GM21717 (cell line): ENCODE measurements around the gene PDZD8.
"Not testable (repeated sequence)": the region's sequence is repeated elsewhere in the genome, so short reads cannot be mapped to it uniquely, and the experiment has no call there.

Experiments used
- ATAC-seq: cut with Tn5 transposase; IDR thresholded peaks from one replicate; pipeline ENCODE4 v1.9.1; 2021; ENCODE audit warnings: mild to moderate bottlenecking, moderate library complexity; ENCODE audit not compliant: unreplicated experiment

PDZD8 gene

DNA sequence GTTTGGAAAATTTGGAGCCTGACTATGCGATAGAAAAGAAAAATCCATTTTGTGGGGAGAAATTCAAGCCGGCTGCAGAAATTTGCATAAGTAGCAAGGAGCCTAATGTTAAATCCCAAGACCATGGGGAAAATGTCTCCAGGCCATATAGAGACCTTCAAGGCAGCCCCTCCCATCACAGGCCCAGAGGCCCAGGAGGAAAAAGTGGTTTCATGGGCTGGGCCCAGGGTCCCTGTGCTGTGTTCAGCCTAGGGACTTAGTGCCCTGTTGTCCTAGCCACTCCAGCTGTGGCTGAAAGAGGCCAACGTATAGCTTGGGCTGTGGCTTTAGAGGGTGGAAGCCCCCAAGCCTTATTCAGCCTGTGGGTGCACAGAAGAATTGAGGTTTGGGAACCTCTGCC, 71.8 kb downstream of the PDZD8 start:
- ATAC-seq, result not testable (repeated sequence)

DNA sequence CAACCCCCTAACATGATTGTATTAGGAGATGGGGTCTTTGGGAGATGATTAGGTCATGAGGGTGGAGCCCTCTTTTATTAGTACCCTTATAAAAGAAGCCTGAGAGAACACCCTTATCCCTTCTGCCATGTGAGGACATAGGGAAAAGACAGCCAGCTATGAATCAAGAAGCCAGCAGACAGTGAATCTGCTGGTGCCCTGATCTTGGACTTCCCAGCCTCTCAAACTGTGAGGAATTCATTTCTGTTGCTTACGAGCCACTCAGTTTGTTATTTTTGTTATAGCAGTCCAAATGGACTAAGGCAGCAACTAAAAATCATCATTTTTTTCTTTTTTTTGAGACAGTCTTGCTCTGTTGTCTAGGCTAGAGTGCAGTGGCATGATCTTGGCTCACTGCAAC, 74.6 kb downstream of the PDZD8 start:
- no peak for ATAC-seq

DNA sequence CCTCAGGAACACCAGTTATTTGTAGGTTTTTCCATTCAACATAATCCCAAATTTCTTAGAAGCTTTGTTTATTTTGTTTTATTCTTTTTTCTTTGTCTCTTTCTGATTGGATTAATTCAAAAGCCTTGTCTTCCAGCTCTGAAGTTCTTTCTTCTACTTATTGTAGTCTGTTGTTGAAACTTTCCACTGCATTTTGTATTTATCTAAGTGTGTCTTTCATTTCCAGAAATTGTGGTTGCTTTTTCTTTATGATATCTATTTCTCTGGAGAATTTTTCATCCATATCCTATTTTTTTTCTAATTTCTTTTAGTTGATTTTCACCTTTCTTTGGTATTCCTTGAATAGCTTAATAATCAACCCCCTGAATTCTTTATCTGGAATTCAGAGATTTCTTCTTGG, 75.8 kb downstream of the PDZD8 start:
- ATAC-seq, result no peak

DNA sequence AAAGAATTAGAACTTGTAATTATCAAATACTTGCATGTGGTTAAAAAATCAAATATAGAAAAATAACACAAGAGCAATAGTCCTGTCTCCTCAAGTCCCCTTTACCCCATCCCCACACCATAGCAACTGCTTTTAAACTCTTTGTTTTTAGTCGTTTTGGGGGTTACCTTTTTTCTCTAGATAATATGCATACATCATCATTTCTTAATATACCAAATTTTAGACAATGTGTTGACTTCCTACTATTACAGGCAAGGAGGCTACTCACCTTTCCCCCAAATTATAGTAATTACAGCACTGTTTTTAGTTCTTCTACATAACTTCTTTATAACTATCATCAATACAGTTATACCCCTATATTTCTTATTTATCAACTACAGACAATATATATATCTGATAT, 77.0 kb downstream of the PDZD8 start:
- ATAC-seq, result no peak

DNA sequence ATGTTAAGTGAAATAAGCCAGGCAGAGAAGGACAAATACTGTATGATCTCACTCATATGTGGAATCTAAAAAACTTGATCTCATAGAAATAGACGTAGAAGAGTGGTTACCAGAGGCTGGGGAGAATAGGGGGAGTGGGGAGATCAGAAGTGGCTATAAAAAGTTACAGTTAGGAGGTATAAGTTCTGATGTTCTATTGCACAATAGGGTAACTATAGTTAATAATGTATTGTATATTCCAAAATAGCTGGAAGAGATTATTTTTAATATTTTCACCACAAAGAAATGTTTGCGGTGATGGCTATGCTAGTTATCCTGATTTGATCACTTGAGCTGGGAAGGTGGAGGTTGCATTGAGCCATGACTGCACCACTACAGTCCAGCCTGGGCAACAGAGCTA, 80.5 kb downstream of the PDZD8 start:
- ATAC-seq, result no peak

DNA sequence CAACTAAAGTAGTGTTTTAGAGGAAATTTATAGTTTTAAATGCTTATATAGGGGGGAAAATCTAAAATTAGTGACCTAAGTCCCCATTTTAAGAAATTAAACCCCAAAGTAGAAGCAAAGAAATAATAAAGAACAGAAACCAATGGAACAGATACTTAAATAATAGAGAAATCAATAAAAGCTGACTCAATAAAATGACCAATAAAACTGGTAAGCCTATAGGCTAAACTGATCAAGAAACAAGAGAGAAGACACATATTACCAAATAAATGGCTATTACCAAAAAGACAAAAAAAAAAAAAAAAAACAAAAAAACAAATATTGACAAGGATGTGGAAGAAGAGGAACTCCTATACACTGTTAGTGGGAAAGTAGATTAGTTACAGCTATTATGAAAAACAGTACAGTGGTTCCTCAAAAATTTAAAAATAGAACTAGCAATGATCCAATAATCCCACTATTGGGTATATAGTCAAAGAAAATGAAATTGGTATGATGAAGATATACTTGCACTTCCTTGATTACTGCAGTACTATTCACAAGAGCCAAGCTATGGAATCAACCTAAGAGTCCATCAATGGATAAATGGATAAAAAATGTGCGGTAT, 81.1 kb downstream of the PDZD8 start:
- ATAC-seq, result no peak

DNA sequence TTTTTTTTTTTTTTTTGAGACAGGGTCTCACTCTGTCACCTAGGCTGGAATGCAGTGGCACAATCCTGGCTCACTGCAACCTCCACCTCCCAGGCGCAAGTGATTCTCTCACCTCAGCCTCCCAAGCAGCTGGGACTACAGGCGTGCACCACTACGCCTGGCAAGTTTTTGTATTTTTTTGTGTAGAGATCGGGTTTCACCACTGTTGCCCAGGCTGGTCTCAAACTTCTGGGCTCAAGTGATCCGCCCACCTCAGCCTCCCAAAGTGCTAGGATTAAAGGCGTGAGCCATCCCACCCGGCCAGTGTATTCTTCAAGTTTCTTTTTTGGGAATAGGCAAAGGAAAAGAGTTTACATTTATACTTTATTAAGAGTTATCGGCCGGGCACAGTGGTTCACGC, 84.4 kb downstream of the PDZD8 start:
- not testable (repeated sequence) for ATAC-seq

DNA sequence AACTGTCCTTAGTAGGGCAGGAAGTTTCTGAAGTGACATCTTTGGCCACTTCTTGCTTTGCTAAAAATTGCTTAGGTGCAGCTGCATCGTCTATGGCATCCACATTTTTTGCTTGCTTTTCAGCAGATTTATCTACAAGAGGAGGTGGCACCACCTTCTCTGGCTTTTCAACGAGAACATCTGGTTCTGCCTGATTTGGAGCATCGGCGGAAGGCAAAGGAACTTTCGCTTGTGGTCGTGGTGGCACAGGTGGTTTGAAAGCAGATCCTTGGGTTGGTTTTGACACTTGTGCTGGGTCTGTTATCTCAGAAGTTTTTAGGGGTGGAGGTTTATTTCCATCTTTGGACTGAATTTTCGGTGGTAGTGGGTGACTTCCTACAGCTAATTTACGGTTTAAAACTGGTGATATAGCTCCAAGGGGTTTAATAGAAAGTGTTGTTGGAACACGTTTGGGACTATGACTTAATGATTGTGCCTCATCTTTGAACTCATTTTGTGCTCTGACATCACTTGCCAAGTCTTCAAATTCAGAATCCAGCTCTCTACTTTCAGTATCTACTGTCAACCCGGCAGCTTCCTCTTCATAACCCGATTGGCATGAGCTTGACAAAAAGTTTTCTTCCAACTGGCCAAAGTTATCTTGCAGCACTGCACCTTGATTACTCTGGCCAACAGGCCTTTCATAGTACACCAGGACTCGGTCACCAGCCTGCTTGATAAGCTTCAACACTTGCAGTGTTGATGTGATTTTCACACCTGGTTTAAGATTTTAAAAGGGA, 90.3 kb downstream of the PDZD8 start:
- no peak for ATAC-seq

DNA sequence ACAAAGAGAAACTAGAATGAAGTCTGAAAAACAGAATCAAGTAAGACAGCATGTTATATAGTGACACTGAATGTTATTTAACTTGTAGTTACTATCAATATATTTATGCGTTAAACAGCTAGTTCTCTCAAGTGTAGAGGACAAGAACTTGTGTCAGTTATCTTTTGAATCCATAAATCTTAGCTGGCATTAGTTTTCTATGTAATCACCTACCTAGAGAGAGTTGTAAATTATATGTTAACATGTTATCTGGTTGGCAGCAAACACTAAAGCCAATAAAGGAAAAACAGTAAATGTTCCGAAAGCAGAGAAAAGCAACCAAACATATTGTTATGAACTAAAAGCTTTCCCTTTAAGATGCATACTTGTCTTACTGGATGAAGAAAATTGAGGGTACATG, 97.6 kb downstream of the PDZD8 start:
- ATAC-seq, result no peak

DNA sequence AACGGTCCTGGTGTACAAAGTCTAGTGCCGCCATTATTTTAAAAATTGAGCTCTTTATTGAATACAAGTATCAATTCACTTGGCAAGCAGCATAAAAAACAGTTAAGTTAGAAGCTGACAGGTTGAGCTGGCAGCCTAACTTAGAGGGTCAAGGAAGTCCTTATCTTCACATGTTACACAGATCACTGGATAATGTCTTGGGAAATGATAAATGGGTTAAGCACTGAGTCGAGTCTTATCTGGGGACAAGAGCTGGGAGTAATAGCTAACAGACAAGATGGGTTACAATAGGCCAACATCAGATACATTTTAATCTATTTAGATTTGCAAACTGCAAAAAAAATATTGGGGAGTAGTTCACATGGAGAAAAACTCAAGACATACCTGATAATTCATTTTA, 100.1 kb downstream of the PDZD8 start:
- no peak for ATAC-seq

DNA sequence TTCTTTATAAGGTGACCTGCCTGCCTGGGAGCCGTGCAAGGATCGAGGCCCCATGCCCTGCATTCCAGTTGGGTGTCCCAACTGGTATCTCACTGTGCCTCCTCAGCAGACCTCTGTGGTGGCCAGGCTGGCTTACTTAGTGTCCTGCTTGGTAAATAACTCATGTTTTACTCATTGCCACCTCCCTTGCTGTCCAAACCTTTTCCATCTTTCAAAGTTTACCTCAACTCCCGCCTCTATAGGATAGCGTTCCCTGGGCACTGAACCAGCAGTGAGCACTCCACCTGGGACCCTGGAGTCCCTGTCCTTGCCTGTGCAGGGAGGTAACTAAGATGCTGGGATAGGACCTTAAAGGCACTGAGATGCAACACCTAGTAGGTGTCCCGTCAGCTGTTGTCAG, 100.7 kb downstream of the PDZD8 start:
- ATAC-seq, result no peak

DNA sequence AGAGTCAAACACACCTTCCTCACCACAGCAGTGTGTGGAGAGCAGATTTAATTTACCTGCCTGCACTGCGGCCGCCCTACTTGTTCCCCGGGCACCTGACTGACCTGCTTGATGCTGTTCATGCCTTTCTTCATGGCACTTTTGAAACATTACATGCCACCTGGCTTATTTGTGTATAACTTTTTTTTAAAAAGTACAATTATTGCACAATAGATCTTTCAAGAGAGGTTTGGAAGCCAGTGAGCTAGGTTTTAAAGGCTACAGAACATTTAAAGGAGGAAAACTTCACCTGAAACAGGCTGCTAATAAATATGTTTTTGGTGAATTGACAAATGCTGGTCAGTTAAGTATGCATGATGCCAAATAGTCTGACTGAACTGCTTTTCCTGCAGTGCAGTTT, 101.3 kb downstream of the PDZD8 start:
- ATAC-seq, result no peak

DNA sequence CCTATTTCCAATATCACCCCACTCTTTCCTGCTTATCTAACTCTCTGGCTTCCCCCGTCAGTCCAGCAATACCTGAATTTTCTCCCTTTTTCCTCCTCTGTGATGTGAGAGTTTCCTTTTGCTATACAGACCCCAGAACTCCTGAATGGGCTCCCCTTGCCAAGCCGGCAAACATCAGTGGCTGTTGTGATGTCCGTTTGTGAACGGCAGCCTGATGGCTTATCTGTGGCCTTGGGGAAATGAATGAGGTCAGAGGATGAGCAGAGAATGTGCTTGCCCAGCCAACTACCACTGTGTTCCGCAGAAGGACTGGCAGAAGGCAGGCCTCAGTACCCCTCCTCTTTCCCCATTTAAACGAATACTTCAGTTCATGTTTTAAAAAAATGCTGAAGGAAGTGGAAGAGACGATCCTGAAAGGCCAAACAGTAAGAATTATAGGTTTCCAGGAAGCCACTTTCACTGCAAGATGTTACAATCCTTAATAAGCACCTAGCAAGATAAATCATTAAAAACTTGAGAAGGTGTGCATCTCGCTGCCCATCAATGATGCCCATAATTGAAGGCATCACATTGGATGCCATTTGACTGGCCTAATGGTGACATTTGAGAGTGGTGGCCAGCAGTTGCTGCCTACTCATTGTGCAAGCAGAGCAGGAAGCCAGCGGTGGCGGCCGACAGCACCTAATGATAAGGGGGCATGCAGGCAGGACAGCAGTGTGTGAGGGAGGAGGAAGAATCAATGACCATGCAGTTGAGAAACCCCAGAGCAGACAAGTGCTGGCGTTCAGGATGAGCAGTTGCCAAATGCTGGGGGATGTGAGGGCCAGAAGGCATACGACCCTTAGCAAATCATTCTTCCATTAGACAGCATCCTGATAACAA, 102.8 kb downstream of the PDZD8 start:
- no peak for ATAC-seq

DNA sequence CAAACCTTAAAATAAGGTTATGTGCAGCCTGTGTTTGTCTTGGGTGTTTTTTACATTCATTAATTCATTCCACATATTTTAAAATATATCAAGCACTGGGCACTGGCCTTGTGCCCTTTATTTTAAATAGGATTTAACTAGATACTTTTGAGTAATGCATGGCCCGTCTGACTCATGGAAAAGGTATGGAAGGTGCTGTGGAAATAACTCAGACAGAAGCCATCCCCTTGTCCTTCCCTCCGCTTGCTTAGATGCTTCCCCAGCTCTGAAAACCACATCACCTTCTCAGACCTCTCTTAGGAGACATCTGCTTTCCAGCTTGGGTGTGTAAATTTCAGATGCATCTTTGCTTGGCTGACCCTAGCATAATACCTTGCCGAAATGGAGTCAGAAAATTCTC, 103.8 kb downstream of the PDZD8 start:
- ATAC-seq, result no peak

DNA sequence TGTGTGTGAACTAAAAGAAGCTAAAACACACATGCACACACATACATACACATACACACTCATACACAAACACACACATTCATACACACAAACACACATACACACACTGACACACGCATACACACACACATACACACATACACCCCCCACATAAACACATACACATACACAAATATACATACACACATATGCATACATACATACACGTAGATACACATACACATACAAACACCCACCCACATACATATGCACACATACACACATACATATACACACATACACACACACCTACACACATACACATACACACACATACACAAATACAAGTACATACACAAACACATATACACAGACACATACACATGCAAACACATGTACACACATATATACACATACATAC, 106.3 kb downstream of the PDZD8 start:
- ATAC-seq, result no peak

DNA sequence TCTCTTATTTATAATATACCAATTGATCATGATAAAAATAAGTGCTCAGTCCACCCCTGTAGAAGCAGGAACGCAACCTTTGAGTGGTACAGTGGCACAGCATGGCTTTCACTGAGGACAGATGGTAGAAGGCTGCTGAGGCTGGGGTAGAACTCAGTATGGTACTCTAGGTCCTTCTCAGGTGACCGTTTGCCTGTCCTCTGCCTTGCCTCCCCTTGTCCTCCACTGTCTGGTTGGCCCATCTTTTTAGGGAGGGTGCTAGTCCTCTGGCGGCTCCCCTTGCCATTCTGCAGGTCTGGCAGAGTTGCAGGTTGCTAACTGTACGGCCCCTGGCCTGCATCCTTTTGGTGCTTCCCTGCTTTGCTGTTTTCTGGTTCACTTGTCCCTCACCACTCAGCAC, 107.0 kb downstream of the PDZD8 start:
- no peak for ATAC-seq

DNA sequence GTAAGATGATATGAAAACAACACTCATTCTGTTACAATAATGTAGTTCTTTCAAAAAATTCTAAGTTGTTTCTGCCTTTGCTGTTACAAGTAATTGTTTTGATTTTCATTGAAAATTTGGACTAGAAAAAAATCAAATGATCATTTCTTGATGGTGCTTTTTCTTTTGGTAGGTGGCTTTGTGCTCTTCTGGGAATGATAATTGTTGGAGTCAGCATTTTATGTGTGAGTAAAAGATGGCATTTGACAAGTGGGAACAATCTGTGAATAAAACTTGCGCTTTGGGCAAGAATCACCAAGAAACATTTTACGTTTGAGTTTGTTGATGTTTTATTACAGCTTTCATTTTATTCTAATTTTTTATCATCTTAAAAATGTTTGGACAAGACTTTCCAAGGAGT, 108.4 kb downstream of the PDZD8 start:
- no peak for ATAC-seq

DNA sequence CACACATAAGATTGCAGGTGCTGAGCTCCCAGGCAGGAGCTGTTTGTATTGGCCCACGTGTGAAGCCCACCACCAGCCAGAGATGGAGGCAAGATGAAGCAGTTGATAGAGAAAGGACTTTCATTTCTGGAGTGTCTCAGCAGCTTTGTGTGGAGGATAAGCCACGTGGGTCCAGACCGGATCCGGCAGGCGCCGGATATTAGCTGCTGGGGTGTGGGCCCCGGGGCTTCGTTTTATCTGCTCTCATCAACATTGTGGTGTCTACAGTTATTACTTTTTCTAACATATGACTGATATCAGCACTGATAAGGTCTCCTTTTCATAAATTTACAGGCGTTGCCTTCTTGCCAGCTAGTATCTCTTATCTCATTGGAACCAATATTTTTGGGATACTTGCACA, 108.8 kb downstream of the PDZD8 start:
- ATAC-seq, result no peak

DNA sequence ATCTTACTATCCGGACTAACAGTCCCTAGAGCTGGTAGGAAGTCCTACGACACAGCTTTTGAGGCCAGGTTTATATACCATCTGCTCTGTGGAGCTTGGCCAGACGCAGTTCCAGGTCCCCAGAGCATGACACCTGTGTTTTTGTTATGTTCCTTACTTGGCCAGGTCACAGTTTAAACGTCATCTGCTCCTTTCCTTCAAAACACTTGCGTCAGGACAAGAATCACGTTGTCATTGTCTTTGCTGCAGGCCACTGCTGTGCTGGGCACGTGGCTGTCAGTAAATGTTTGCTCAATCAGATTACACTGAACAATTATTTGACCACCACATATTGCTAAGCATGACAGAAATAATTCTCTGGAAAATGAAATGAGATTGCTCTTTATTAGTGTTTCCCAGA, 110.5 kb downstream of the PDZD8 start:
- no peak for ATAC-seq

DNA sequence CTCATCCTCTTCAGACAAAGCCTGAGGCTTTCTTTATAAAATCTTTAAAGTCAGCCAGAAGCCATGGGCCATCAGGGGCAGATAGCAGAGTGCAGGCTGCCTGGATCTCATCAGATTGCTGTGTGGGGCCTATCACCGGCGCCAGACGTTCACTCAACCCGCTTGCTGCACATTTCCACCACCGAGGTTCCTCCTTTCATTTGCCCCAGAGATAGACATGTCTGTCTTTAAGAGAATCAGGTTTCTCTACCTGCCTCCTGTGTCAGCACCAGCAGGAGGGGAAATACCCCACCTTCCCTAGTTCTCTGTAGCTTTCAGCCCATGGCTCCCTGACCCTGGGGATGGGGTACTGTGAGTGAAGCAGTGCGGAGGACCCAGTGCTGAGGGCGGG, 112.3 kb downstream of the PDZD8 start:
- no peak for ATAC-seq

DNA sequence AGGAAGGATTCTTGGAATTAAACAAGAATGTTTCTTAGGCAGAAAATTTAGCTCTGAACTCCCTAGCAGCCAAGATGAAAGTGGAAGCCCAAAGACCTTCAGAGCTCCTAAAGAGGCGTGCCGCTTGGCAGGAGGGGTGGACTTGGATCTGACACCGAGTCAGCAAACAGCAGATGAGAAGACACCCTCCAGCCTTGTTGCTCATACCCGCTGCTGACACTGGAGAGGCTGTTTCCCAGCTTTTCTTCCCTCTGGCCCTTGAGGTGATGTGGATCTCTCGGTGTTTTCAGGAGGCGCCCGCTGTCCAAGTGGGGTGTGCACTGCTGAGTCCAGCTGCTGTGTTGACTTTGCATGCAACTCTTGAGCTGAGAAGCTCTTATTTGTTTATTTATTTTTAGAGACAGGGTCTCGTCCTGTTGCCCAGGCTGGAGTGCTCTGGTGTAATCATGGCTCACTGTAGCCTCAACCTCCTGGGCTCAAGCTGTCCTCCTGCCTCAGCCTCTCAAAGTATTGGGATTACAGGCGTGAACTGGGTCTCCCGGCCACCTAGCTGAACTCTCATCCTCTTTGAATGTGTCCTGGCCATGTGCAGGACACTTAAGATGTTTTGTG, 112.8 kb downstream of the PDZD8 start:
- ATAC-seq, result no peak

DNA sequence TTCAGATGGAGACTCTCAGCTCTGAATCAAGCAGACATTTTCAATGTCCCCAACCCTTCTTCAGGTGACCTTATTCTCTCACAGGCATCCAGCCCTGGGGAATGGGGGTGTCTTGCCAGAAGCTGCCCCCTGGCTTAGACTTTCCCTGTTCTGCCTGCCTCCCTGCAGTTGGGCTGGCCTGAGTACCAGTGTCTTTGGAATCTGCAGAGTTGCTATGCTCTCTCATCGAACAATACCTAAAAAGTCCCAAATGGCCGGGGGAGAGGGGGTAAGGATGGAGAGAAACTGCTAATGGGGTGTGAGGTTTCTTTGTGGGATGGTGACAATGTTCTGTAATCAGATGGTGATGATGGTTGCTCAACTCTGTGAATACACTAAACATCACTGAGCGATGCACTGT, 113.7 kb downstream of the PDZD8 start:
- no peak for ATAC-seq
